NT2/D1 (cell line): ENCODE data around the gene CLEC16A.

Source experiments
- DNase-seq: peaks from one replicate; pipeline ENCODE4 v3.0.0-alpha.2; 2011; ENCODE audit warnings: low read depth, low spot score
- H3K27me3 ChIP-seq: 2 replicates; pipeline ENCODE4 v1.6.0; 2011; ENCODE audit warnings: mild to moderate bottlenecking; ENCODE audit not compliant: insufficient read length, insufficient read depth
- H3K36me3 ChIP-seq: 2 replicates; pipeline ENCODE4 v1.6.1; 2011; ENCODE audit warnings: mild to moderate bottlenecking, low read length, mixed read lengths; ENCODE audit not compliant: insufficient read depth, insufficient read length
- H3K4me1 ChIP-seq: 2 replicates; pipeline ENCODE4 v1.5.1; 2011; ENCODE audit not compliant: insufficient read depth, insufficient read length
- H3K4me3 ChIP-seq: 2 replicates; pipeline ENCODE4 v1.5.1; 2011; ENCODE audit warnings: low read depth; ENCODE audit not compliant: insufficient read length
- H3K9ac ChIP-seq: 2 replicates; pipeline ENCODE4 v1.6.0; 2011; ENCODE audit warnings: low read depth; ENCODE audit not compliant: insufficient read length
- H3K9me3 ChIP-seq: 2 replicates; pipeline ENCODE4 v1.5.1; 2011; ENCODE audit warnings: mild to moderate bottlenecking, low read length; ENCODE audit not compliant: insufficient read depth
- SUZ12 ChIP-seq: IDR thresholded peaks from 2 replicates; pipeline ENCODE4 v1.6.1; 2011; ENCODE audit not compliant: insufficient read length, insufficient read depth; ENCODE audit errors: extremely low read depth
- YY1 ChIP-seq: IDR thresholded peaks from 2 replicates; pipeline ENCODE4 v1.6.1; 2011; ENCODE audit not compliant: insufficient read length, insufficient read depth
- ZNF274 ChIP-seq: IDR thresholded peaks from 2 replicates; pipeline ENCODE4 v1.6.1; 2011; ENCODE audit warnings: mild to moderate bottlenecking, low read depth, low read length

CLEC16A gene

DNA sequence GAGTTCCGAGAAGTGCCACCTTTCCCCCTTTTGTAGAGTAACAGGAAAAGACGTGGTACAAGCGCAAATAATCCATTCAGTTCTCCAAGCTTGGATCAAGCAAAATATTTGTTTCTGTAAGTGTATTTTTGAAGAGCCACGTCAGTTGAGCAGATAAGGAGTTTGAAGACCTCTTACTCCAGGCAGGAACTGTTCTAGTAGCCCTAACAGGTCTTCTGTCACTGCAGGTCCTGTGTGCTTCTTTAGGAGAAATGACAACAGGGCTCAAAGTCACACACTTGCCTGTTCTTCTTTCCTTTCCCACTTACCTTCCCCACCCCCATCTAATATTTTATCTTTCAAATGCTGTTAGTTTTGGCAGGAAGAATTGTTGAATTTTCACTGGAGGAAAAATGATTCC lies 93.9 kb downstream of the CLEC16A start:
- H3K36me3 ChIP-seq = peaks cover 52% of the 10 kb centered on the region

DNA sequence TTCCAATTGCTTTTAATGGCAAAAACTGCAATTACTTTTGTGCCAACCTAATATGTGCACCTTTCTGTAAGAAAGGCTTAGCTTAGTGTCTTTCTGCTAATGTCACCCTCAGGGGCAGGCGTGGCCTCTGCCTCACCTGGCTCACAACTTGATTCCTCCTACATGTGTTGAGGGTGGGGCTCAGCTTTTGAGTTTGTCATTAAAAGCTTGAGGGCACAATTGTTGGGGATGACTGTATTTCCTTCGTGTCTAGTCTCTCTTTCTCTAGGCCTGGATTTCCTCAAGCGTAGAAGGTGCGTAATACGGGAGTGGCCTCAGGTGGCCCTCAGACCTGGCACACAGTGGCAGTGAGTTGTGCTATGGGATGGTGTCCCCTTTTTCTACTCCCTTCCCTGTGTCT lies 94.4 kb downstream of the CLEC16A start:
- Histone ChIP-seq H3K4me3 (no peak overlapping the region), H3K36me3 (peaks cover 53% of the 10 kb centered on the region), H3K9ac (no peak overlapping the region), H3K27me3 (no peaks in the 10 kb centered on the region), H3K4me1 (peaks cover 2% of the 10 kb centered on the region), H3K9me3 (no peaks in the 10 kb centered on the region)
- no peak for DNase-seq
- TF ChIP-seq SUZ12 (no peak), ZNF274 (no peak), YY1 (no peak)

More for the DNA sequence above, 93.9 kb downstream of the CLEC16A start:
- H3K9me3 ChIP-seq = no peaks in the 10 kb centered on the region
- H3K9ac ChIP-seq = no peak overlapping the region
- TF ChIP-seq SUZ12 = no peak
- TF ChIP-seq ZNF274 = no peak
- no peak for TF ChIP-seq YY1
- H3K4me1 ChIP-seq = peaks cover 2% of the 10 kb centered on the region
- no peak for DNase-seq
- no peaks in the 10 kb centered on the region for H3K27me3 ChIP-seq
- H3K4me3 ChIP-seq = no peak overlapping the region

DNA sequence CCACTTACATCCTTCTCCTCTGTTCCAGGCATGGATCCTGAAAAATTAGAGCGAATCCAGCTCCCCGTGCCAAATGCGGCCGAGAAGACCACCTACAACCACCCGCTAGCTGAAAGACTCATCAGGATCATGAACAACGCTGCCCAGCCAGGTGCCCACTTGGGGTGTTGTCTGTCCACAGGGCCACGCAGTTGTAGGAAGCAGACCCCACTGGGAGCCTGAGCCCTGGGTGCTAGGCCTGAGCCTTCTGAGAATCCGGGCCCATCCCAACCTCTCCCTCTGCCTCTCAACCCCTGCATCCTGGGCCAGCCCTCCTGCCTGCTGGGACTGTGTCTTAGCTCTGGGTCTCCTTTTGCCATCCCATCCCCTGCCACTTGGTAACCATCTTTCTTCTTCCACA lies 95.4 kb downstream of the CLEC16A start:
- H3K36me3 ChIP-seq = peaks cover 59% of the 10 kb centered on the region
- no peak overlapping the region for H3K9ac ChIP-seq
- TF ChIP-seq SUZ12 (no peak), YY1 (no peak), ZNF274 (no peak)
- no peaks in the 10 kb centered on the region for H3K9me3 ChIP-seq
- no peaks in the 10 kb centered on the region for H3K27me3 ChIP-seq
- no peak for DNase-seq
- no peak overlapping the region for H3K4me3 ChIP-seq
- peaks cover 2% of the 10 kb centered on the region for H3K4me1 ChIP-seq

DNA sequence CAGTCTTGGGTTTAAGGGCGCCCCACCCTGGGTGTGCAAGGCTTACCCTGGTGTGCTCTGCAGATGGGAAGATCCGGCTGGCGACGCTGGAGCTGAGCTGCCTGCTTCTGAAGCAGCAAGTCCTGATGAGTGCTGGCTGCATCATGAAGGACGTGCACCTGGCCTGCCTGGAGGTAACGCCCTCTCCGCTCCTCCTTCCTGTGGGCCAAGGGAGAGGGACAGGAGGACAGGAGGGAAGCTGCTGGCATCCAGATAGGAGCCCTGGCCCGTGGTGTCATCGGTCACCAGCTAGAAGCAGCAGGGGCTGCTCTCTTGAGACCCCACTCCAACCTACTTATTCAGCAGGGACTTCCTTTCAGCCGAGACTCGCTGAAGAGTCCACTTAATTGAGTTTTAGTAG lies 97.8 kb downstream of the CLEC16A start:
- no peak overlapping the region for H3K9ac ChIP-seq

DNA sequence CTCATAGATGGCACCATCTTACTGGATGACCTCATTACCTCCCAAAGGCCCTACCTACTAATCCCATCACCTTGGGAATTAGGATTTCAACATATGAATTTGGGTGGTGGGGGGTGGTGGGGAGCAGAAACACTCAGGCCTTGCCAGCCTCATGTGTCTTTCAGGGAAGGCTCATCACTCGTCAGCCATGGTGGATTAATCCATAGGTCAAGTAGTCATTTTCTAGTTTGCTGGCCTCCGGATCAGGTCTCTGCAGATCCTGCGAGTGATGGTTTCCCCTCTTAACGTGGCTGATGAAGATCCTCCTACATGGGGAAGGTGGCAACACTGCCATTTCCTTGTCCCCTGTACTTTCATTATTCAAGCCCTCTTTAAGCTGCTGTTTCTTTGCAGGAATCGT lies 101.1 kb downstream of the CLEC16A start:
- no peak for TF ChIP-seq YY1
- TF ChIP-seq SUZ12 = no peak
- TF ChIP-seq ZNF274 = no peak
- Histone ChIP-seq H3K4me1 (peaks cover 2% of the 10 kb centered on the region), H3K9me3 (no peaks in the 10 kb centered on the region), H3K36me3 (peaks cover 54% of the 10 kb centered on the region), H3K9ac (no peak overlapping the region), H3K27me3 (no peaks in the 10 kb centered on the region), H3K4me3 (no peak overlapping the region)
- DNase-seq = no peak

More for the DNA sequence above, 97.8 kb downstream of the CLEC16A start:
- no peak for DNase-seq
- no peak for TF ChIP-seq YY1
- no peak for TF ChIP-seq ZNF274
- no peak for TF ChIP-seq SUZ12
- no peak overlapping the region for H3K4me3 ChIP-seq
- peaks cover 2% of the 10 kb centered on the region for H3K4me1 ChIP-seq
- no peaks in the 10 kb centered on the region for H3K9me3 ChIP-seq
- no peaks in the 10 kb centered on the region for H3K27me3 ChIP-seq
- peaks cover 61% of the 10 kb centered on the region for H3K36me3 ChIP-seq

DNA sequence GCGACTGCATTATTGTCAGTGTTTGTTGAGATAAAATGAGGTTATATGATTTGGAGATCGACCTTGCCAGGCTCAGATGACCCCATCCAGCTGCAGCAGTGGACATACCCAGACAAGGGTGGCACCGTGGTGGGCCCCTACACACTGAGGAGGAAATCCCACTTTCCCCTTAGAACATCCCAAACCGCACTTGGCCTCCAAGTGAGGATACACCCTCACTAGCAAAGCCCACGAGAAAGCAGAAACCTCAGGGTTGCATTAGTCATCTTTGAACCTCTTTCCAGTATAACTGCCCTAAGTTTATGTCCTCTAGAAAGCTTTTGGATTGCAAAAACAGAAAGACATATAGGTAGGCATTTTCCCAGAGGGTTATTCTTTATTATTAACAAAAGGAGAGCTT lies 101.5 kb downstream of the CLEC16A start:
- no peak for DNase-seq
- H3K4me1 ChIP-seq = peaks cover 5% of the 10 kb centered on the region
- TF ChIP-seq YY1 = no peak
- TF ChIP-seq ZNF274 = no peak
- TF ChIP-seq SUZ12 = no peak

DNA sequence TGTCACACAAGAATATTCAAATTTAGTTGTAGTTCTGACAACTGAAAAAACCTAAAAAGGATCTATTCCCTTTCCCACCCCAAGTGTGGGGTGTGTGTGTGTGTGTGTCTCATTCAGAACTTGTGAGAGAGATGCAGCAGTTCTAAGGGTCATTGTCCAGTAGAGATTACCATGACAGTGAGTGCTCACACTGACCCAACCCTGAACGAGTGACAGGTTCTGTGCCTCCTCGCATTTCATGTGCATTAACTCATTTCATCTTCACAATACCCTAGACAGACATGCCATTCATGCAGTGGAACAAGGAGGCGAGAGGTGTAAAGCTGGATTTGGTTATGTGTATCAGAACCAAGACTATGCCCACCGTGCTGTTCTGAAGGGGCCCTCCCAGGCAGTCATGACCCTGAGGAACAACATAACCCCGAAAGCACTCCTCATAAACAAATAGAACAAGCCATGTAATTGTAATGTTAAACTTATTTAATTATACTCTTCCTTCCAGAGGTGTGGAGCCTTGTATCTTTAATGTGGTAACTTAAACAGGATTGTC lies 102.1 kb downstream of the CLEC16A start:
- TF ChIP-seq SUZ12 = no peak
- TF ChIP-seq YY1 = no peak
- no peak for TF ChIP-seq ZNF274
- H3K36me3 ChIP-seq = peaks cover 55% of the 10 kb centered on the region
- no peaks in the 10 kb centered on the region for H3K9me3 ChIP-seq
- no peak overlapping the region for H3K9ac ChIP-seq
- peaks cover 5% of the 10 kb centered on the region for H3K4me1 ChIP-seq
- H3K4me3 ChIP-seq = no peak overlapping the region
- H3K27me3 ChIP-seq = no peaks in the 10 kb centered on the region
- no peak for DNase-seq

More for the DNA sequence above, 101.5 kb downstream of the CLEC16A start:
- Histone ChIP-seq H3K9ac (no peak overlapping the region), H3K9me3 (no peaks in the 10 kb centered on the region), H3K36me3 (peaks cover 55% of the 10 kb centered on the region), H3K4me3 (no peak overlapping the region), H3K27me3 (no peaks in the 10 kb centered on the region)

DNA sequence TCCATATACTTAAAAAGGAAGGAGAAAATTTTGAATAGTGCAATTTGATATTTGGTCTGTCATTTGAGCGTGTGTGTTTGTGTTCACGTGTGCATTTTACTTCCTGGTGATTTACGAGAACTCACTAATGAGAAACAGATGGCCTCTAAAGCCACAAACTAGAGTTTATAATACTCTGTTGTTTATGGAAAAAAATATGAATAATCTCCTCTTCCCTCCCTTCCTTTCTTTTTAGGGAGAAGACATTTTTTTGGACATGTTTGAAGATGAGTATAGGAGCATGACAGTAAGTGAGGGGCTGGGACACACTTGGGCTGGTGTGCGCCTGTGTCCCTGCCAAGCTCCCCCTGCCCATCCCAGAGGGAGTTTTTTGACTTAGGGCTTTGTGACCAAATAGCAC lies 102.7 kb downstream of the CLEC16A start:
- H3K9ac ChIP-seq = no peak overlapping the region
- H3K4me3 ChIP-seq = no peak overlapping the region
- TF ChIP-seq SUZ12 (no peak), ZNF274 (no peak), YY1 (no peak)

More for the DNA sequence above, 102.7 kb downstream of the CLEC16A start:
- H3K36me3 ChIP-seq = peaks cover 54% of the 10 kb centered on the region
- DNase-seq = no peak
- peaks cover 5% of the 10 kb centered on the region for H3K4me1 ChIP-seq
- H3K9me3 ChIP-seq = no peaks in the 10 kb centered on the region
- H3K27me3 ChIP-seq = no peaks in the 10 kb centered on the region
